ENCODE results near the gene C20orf202.
A peak's percentile ranks its signal among the peaks of the same experiment; 100 is the strongest.
"Not testable (repeated sequence)": the region's sequence is repeated elsewhere in the genome, so short reads cannot be mapped to it uniquely, and the experiment has no call there.

Gene C20orf202

GRCh38 chr20:1242530-1242929 is 39.3 kb downstream of the C20orf202 start:
- no peaks in the 10 kb centered on the region for H3K36me3 ChIP-seq
- peak overlapping the region in 10 of 11 experiments; percentile 5 to 39 (median 26); a peak in 14 of 22 replicates for H3K4me2 ChIP-seq
- H3K4me3 ChIP-seq, result no peak overlapping the region
- no peaks in the 10 kb centered on the region for H3K9me3 ChIP-seq (replicated peaks in 1 of 11)
- H3K4me1 ChIP-seq, result peaks cover 5 to 9% (median 7%) of the 10 kb centered on the region in 10 experiments; a peak in 13 of 20 replicates
- H3K27ac ChIP-seq, result no peak overlapping the region
- H3K27me3 ChIP-seq, result no peaks in the 10 kb centered on the region
- no peak for TF ChIP-seq Cebpa-rat (IDR thresholded peaks at IDR 0.05)
- H3K9ac ChIP-seq, result no peak overlapping the region
- no peaks in the 10 kb centered on the region for H4K20me1 ChIP-seq

GRCh38 chr20:1245578-1245977 is 42.3 kb downstream of the C20orf202 start:
- H3K9me3 ChIP-seq (replicated peaks in 1 of 11), result peaks cover 0 to 1% (median 0%) of the 10 kb centered on the region in 11 experiments; a peak in 2 of 22 replicates
- no peak overlapping the region for H3K9ac ChIP-seq
- no peak for TF ChIP-seq Cebpa-rat (IDR thresholded peaks at IDR 0.05)
- no peaks in the 10 kb centered on the region for H3K27me3 ChIP-seq
- H3K4me2 ChIP-seq, result no peak overlapping the region
- peaks cover 5 to 9% (median 7%) of the 10 kb centered on the region in 10 experiments; a peak in 13 of 20 replicates for H3K4me1 ChIP-seq
- no peaks in the 10 kb centered on the region for H3K36me3 ChIP-seq
- no peak overlapping the region for H3K27ac ChIP-seq
- H4K20me1 ChIP-seq, result no peaks in the 10 kb centered on the region
- no peak overlapping the region for H3K4me3 ChIP-seq

- Histone ChIP-seq H3K4me1 (peaks cover 0 to 2% (median 0%) of the 10 kb centered on the region in 10 experiments; a peak in 4 of 20 replicates), H3K27ac (no peak overlapping the region), H4K20me1 (no peaks in the 10 kb centered on the region), H3K36me3 (no peaks in the 10 kb centered on the region), H3K4me2 (no peak overlapping the region), H3K4me3 (no peak overlapping the region), H3K9me3 (replicated peaks in 1 of 11) (peaks cover 0 to 5% (median 0%) of the 10 kb centered on the region in 11 experiments; a peak in 2 of 22 replicates), H3K9ac (no peak overlapping the region), H3K27me3 (no peaks in the 10 kb centered on the region)
- no peak for TF ChIP-seq Cebpa-rat (IDR thresholded peaks at IDR 0.05)
These were observed 44.4 kb downstream of the C20orf202 start for GRCh38 chr20:1247689-1248088.

- H4K20me1 ChIP-seq; H3K27me3 ChIP-seq; H3K4me2 ChIP-seq; H3K4me3 ChIP-seq; H3K4me1 ChIP-seq; H3K9ac ChIP-seq; H3K9me3 ChIP-seq (replicated peaks in 1 of 11); H3K27ac ChIP-seq; H3K36me3 ChIP-seq: not testable (repeated sequence)
These were observed 47.0 kb downstream of the C20orf202 start for GRCh38 chr20:1250282-1250681.

- Histone ChIP-seq H3K27ac (no peak overlapping the region), H3K4me2 (no peak overlapping the region), H3K4me3 (no peak overlapping the region), H3K36me3 (no peaks in the 10 kb centered on the region), H4K20me1 (no peaks in the 10 kb centered on the region), H3K9me3 (replicated peaks in 1 of 11) (peaks cover 3 to 17% (median 14%) of the 10 kb centered on the region in 11 experiments; a peak in 17 of 22 replicates), H3K4me1 (no peaks in the 10 kb centered on the region), H3K9ac (no peak overlapping the region), H3K27me3 (no peaks in the 10 kb centered on the region)
- TF ChIP-seq Cebpa-rat (IDR thresholded peaks at IDR 0.05), result no peak
These were observed 49.2 kb downstream of the C20orf202 start for GRCh38 chr20:1252416-1252815.

- no peak overlapping the region for H3K27ac ChIP-seq
- TF ChIP-seq Cebpa-rat (IDR thresholded peaks at IDR 0.05), result no peak
- H3K9ac ChIP-seq, result no peak overlapping the region
These were observed 51.0 kb downstream of the C20orf202 start for GRCh38 chr20:1254254-1254653.

GRCh38 chr20:1255675-1256074 is 52.4 kb downstream of the C20orf202 start:
- no peaks in the 10 kb centered on the region for H4K20me1 ChIP-seq
- no peak overlapping the region for H3K27ac ChIP-seq
- H3K36me3 ChIP-seq, result no peaks in the 10 kb centered on the region
- no peaks in the 10 kb centered on the region for H3K4me1 ChIP-seq
- no peak overlapping the region for H3K4me3 ChIP-seq
- no peak overlapping the region for H3K4me2 ChIP-seq
- no peak overlapping the region for H3K9ac ChIP-seq
- H3K9me3 ChIP-seq (replicated peaks in 1 of 11), result peaks cover 3 to 17% (median 13%) of the 10 kb centered on the region in 11 experiments; a peak in 17 of 22 replicates
- no peaks in the 10 kb centered on the region for H3K27me3 ChIP-seq
- no peak for TF ChIP-seq Cebpa-rat (IDR thresholded peaks at IDR 0.05)

More at GRCh38 chr20:1254254-1254653, 51.0 kb downstream of the C20orf202 start:
- no peak overlapping the region for H3K4me3 ChIP-seq
- H3K36me3 ChIP-seq, result no peaks in the 10 kb centered on the region
- no peaks in the 10 kb centered on the region for H3K4me1 ChIP-seq
- no peaks in the 10 kb centered on the region for H4K20me1 ChIP-seq
- H3K27me3 ChIP-seq, result no peaks in the 10 kb centered on the region
- H3K9me3 ChIP-seq (replicated peaks in 1 of 11), result peaks cover 3 to 17% (median 14%) of the 10 kb centered on the region in 11 experiments; a peak in 17 of 22 replicates
- no peak overlapping the region for H3K4me2 ChIP-seq

All from BLaER1 treated with 17β-estradiol and CSF1 and Interleukin-3, amounts not matched to agents 10 nM and 100 nM (cell line).